Sigmoid colon (tissue), 7 donors: ENCODE results near the gene SIX5. TPM values are rescaled to one million over a fixed set of nuclear protein-coding genes. Genes with fewer than 3 reads are reported as not detected.
"Not testable (repeated sequence)": the region's sequence is repeated elsewhere in the genome, so short reads cannot be mapped to it uniquely, and the experiment has no call there.

Experiments
- DNase-seq: peaks from one replicate; pipeline ENCODE4 v3.0.0-alpha.2; 2019
- H3K27ac ChIP-seq, 4 donors: fragments of 200-600 bp; sonication (generic); one replicate each; pipeline ENCODE4 v1.5.1; 2016 to 2019; ENCODE audit warnings: mild to moderate bottlenecking in 1 of 4
- H3K27me3 ChIP-seq, 3 donors: fragments of 200-600 bp; sonication (generic); one replicate each; pipeline ENCODE4 v1.5.1; 2019; ENCODE audit warnings: mild to moderate bottlenecking in 1 of 3
- H3K36me3 ChIP-seq, 4 donors: fragments of 200-600 bp; sonication (generic); one replicate each; pipeline ENCODE4 v1.5.1; 2016 to 2019
- H3K4me1 ChIP-seq, 4 donors: fragments of 200-600 bp; sonication (generic); one replicate each; pipeline ENCODE4 v1.5.1; 2017 to 2019
- H3K4me3 ChIP-seq, 4 donors: fragments of 200-600 bp; sonication (generic); one replicate each; pipeline ENCODE4 v1.5.1; 2017 to 2019; ENCODE audit warnings: mild to moderate bottlenecking in 2 of 4, moderate library complexity in 1 of 4
- H3K9me3 ChIP-seq, 4 donors: fragments of 200-600 bp in 3 of 4; sonication (generic) in 3 of 4; one replicate each; pipeline versions ENCODE4 v1.5.1 to v1.6.1; 2013 to 2019
- EP300 ChIP-seq, 4 donors: sonication (generic); formaldehyde crosslinking; IDR thresholded peaks; one replicate each; pipeline ENCODE4 v1.6.1; 2017; ENCODE audit warnings: antibody characterized with exemption in 4 of 4
- POLR2A ChIP-seq, 2 donors: fragments of 450-650 bp; IDR thresholded peaks; one replicate each; pipeline ENCODE4 v1.6.1; 2016; ENCODE audit warnings: antibody characterized with exemption in 2 of 2, mild to moderate bottlenecking in 2 of 2, moderate library complexity in 2 of 2
- POLR2AphosphoS5 ChIP-seq, 4 donors: sonication (generic); formaldehyde crosslinking; IDR thresholded peaks; one replicate each; pipeline ENCODE4 v1.6.1; 2017; ENCODE audit warnings: antibody characterized with exemption in 4 of 4
- WGBS, 2 donors: extraction: QIAGEN DNeasy Blood & Tissue Kit; methylation state at CpG; one replicate each; pipeline ENCODE4 v1.1.7; 2013; 5-methylcytosine and 5-hydroxymethylcytosine counted together
- intact Hi-C: fragments of 100-400 bp; cut with DNase I; formaldehyde crosslinking; loops from one replicate; pipeline ENCODE4 v1.15.1; 2023
- polyA plus RNA-seq, 3 donors: library from polyadenylated mRNA; stranded (reverse); fragments of 200-250 nt; gene quantifications; one replicate each; pipeline ENCODE4 v1.2.3, GENCODE V29; 2013
- total RNA-seq, 4 donors: library from RNA; depleted of rRNA; stranded (reverse); fragments of >200 nt; gene quantifications; one replicate each; pipeline ENCODE4 v1.1.0, GENCODE V29; 2016
- TF ChIP-seq, protein P1 (sequence below), 4 experiments: fragments of 450-650 bp in 3 of 4; fragments of 200-600 bp in 1 of 4; IDR thresholded peaks; one replicate each; pipeline ENCODE4 v1.5.1; 2016 to 2019; ENCODE audit warnings: antibody characterized with exemption in 4 of 4, mild to moderate bottlenecking in 3 of 4, moderate library complexity in 2 of 4
- donor health status: healthy with polysubstance abuse.
- donor health status: Bipolar disorder and iron deficiency.
- donor health status: healthy.

The SIX5 gene
- total and polyA plus RNA-seq, 7 donors, result 4.2 to 20.7 (median 16.8) TPM

DNA sequence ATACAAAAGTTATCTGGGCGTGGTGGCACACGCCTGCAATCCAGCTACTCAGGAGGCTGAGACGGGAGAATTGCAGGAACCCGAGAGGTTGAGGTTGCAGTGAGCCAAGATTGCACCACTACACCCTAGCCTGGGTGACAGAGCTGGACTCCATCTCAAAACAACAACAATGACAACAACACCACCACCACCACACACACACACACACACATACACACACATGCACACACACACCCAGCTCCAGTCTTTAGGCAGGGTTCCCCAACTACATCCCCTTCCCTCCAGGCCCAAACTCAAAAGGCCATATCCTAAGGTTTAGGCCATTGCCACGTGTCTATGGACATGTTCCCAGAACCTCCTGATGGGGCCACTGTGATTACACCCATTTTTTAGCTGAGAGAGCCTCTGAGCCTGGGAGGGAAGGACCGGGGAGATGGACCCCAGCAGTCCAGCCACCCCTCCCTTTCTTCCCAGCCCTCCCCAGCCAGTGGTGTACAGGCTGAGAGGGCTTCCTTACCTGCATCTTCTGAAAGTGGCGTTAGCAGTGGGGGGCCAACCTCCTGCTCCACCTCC lies 32.6 kb upstream of the SIX5 start:
- TF ChIP-seq POLR2A (IDR thresholded peaks at IDR 0.05), result no peak
- no peak for TF ChIP-seq POLR2AphosphoS5 (IDR thresholded peaks at IDR 0.05)
- no peak for TF ChIP-seq EP300 (IDR thresholded peaks at IDR 0.05)
- TF ChIP-seq, protein P1, sequence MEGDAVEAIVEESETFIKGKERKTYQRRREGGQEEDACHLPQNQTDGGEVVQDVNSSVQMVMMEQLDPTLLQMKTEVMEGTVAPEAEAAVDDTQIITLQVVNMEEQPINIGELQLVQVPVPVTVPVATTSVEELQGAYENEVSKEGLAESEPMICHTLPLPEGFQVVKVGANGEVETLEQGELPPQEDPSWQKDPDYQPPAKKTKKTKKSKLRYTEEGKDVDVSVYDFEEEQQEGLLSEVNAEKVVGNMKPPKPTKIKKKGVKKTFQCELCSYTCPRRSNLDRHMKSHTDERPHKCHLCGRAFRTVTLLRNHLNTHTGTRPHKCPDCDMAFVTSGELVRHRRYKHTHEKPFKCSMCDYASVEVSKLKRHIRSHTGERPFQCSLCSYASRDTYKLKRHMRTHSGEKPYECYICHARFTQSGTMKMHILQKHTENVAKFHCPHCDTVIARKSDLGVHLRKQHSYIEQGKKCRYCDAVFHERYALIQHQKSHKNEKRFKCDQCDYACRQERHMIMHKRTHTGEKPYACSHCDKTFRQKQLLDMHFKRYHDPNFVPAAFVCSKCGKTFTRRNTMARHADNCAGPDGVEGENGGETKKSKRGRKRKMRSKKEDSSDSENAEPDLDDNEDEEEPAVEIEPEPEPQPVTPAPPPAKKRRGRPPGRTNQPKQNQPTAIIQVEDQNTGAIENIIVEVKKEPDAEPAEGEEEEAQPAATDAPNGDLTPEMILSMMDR (IDR thresholded peaks at IDR 0.05), result no peak
- no peak for DNase-seq
- Histone ChIP-seq H3K9me3 (no peaks in the 10 kb centered on the region), H3K4me3 (no peak overlapping the region), H3K27me3 (no peaks in the 10 kb centered on the region), H3K27ac (no peak overlapping the region), H3K4me1 (peaks cover 0 to 8% (median 6%) of the 10 kb centered on the region in 4 donors), H3K36me3 (no peaks in the 10 kb centered on the region)
- intact Hi-C loops, result no loop called here
- WGBS, 2 donors, result 61 to 85% methylated on average over 7 of the region's 7 CpGs

DNA sequence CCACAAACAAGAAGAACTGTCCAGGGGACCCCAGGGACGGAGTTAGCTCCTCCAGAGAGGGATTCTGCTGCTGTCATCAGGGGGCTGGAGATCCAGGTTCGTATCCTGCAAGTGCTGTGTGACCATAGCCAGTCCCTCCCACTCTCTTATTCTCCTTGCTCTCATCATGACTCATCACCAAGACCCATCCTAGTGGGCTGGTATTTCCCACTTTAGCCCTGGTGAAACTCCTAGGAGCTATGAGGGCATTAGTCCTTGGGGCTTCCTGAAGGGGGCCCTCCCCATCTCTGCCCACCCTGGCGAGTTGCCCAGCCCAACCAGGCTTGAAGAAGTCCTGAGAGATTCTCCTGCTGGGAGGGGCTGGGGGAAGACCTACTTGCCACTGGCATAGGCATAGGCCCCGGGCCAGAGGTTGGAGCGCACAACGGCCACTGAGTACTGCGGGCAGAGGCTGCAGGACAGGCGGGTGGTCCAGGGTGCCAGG lies 31.1 kb upstream of the SIX5 start:
- Histone ChIP-seq H3K9me3 (no peaks in the 10 kb centered on the region), H3K4me1 (peaks cover 0 to 8% (median 6%) of the 10 kb centered on the region in 4 donors), H3K27me3 (no peaks in the 10 kb centered on the region), H3K4me3 (no peak overlapping the region), H3K27ac (no peak overlapping the region), H3K36me3 (no peaks in the 10 kb centered on the region)
- 82 to 85% methylated on average over 8 of the region's 8 CpGs for WGBS, 2 donors
- TF ChIP-seq POLR2AphosphoS5 (IDR thresholded peaks at IDR 0.05) (no peak), EP300 (IDR thresholded peaks at IDR 0.05) (no peak), POLR2A (IDR thresholded peaks at IDR 0.05) (no peak)
- TF ChIP-seq, protein P1 (IDR thresholded peaks at IDR 0.05), result no peak
- intact Hi-C loops, result no loop called here
- DNase-seq, result no peak

DNA sequence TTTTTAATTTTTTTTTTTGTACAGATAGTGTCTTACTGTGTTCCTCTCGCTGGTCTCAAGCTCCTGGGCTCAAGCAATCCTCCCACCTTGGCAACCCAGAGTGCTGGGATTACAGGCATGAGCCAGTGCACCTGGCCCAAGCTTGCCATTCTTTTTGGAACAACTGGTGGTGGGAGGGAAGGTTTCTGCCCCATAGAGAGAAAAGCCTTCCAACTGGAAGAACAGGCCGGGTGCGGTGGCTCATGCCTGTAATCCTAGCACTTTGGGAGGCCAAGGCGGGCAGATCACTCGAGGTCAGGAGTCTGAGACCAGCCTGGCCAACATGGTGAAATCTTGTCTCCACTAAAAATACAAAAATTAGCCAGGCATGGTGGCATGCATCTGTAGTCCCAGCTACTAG lies 30.5 kb upstream of the SIX5 start:
- not testable (repeated sequence) for H3K27me3 ChIP-seq, H3K36me3 ChIP-seq, H3K27ac ChIP-seq, H3K4me3 ChIP-seq, DNase-seq, H3K9me3 ChIP-seq, H3K4me1 ChIP-seq
- WGBS, 2 donors, result 80 to 86% methylated on average over 5 of the region's 5 CpGs
- intact Hi-C loops, result loop anchor here (1.0 kb wide), 1 partner anchor 29 kb away; no protein-coding TSS in a partner anchor

GRCh38 chr19:45798995-45799517 lies 30.0 kb upstream of the SIX5 start:
- Histone ChIP-seq H3K27me3 (no peaks in the 10 kb centered on the region), H3K9me3 (no peaks in the 10 kb centered on the region), H3K4me1 (peaks cover 0 to 8% (median 6%) of the 10 kb centered on the region in 4 donors), H3K4me3 (no peak overlapping the region), H3K27ac (no peak overlapping the region), H3K36me3 (no peaks in the 10 kb centered on the region)
- TF ChIP-seq POLR2A (IDR thresholded peaks at IDR 0.05), result no peak
- TF ChIP-seq, protein P1 (IDR thresholded peaks at IDR 0.05), result peak; percentile 89 to 94 (median 92)
- peak in 1 of 4 donors; percentile 30 for TF ChIP-seq POLR2AphosphoS5 (IDR thresholded peaks at IDR 0.05)
- DNase-seq, result no peak
- 7 to 9% methylated on average over 10 of the region's 10 CpGs for WGBS, 2 donors
- intact Hi-C loops, result loop anchor here (1.0 kb wide), 1 partner anchor 29 kb away; no protein-coding TSS in a partner anchor

GRCh38 chr19:45794627-45795026 lies 25.6 kb upstream of the SIX5 start:
- H3K4me3 ChIP-seq, result no peak overlapping the region
- peaks cover 0 to 13% (median 5%) of the 10 kb centered on the region in 4 donors for H3K36me3 ChIP-seq
- intact Hi-C loops, result loop anchor here (5.0 kb wide), 2 partner anchors 102 to 467 kb away; partner anchors contain the start of genes QPCTL and SNRPD2
- no peaks in the 10 kb centered on the region for H3K9me3 ChIP-seq
- no peak overlapping the region for H3K27ac ChIP-seq
- H3K27me3 ChIP-seq, result no peaks in the 10 kb centered on the region
- H3K4me1 ChIP-seq, result peaks cover 0 to 31% (median 25%) of the 10 kb centered on the region in 4 donors
- WGBS, 2 donors, result 78 to 86% methylated on average over 2 of the region's 2 CpGs
- TF ChIP-seq POLR2AphosphoS5 (IDR thresholded peaks at IDR 0.05), result no peak
- no peak for TF ChIP-seq EP300 (IDR thresholded peaks at IDR 0.05)
- no peak for TF ChIP-seq POLR2A (IDR thresholded peaks at IDR 0.05)
- TF ChIP-seq, protein P1 (IDR thresholded peaks at IDR 0.05), result no peak
- DNase-seq, result no peak
